HG03280 (cell line): ENCODE results near the gene KLHL28.

Experiments
- ATAC-seq: cut with Tn5 transposase; IDR thresholded peaks from one replicate; pipeline ENCODE4 v1.9.1; 2021; ENCODE audit warnings: mild to moderate bottlenecking, moderate library complexity; ENCODE audit not compliant: unreplicated experiment

KLHL28 gene

GRCh38 chr14:44961554-44962333, at the start of gene KLHL28, which contains the start of gene TOGARAM1:
Gene KLHL28 (minus strand): TSS chr14:44961947. CDS start chr14:44945928, 16,019 bp downstream.
Gene TOGARAM1 (plus strand): TSS chr14:44962190. CDS start chr14:44962422, 232 bp downstream.
- ATAC-seq, result peak; percentile 91

- ATAC-seq, result no peak
Measured at GRCh38 chr14:45003924-45004323, 42.2 kb upstream of the KLHL28 start.

GRCh38 chr14:44995770-44996294, 34.1 kb upstream of the KLHL28 start:
- ATAC-seq, result no peak

- ATAC-seq, result no peak
Measured at GRCh38 chr14:44995196-44995595, 33.4 kb upstream of the KLHL28 start.

DNA sequence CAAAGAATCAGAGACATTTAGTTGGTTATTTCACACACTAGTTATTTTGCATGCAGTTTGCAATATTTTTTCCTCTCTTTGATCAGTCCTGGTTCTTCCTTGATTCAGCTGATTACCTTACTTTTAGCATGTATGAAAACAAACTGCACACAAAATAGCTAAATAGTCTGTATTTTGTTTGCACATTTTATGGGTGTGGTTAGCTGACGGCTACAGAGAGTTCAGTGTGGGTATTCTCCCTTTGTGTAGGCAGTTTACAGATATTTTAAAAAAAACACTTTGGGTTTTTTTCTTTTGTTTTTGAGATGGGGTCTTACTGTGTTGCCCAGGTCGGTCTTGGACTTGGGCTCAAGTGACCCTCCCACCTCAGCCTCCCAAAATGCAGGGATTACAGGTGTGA, 28.8 kb upstream of the KLHL28 start:
- ATAC-seq, result no peak

DNA sequence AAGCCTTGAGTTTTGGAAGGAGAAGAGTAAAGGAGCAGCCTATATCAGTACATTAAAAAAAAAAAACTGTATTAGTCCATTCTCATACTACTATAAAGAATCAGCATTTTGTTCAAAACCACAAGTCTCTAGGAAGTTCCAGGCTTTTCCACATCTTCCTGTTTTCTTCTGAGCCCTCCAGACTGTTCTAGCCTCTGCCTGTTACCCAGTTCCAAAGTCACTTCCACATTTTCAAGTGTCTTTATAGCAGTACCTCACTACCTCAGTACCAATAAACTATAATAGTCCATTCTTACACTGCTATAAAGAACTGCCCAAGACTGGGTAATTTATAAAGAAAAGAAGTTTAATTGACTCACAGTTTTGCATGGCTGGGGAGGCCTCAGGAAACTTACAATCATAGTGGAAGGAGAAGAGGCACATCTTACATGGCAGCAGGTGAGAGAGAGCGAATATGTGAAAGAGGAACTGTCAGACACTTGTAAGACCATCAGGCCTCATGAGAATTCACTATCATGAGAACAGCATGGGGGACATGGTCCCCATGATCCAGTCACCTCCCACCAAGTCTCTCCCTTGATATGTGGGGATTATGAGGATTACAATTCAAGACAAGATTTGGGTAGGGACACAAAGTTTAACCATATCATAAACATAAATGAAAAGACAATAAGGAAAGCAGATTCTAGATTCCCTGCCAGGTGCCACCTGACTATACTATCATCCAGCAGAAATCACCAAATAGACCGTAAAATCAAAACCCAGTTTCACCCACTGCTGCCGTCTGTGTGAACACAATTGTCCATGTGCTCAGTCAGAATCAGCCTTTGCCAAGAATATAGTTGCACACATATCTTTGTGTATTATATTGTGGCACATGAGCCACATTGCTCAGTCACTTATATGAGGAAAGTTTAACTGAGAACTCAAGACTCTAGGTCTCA, 28.0 kb upstream of the KLHL28 start:
- ATAC-seq, result no peak

GRCh38 chr14:44988694-44989093, 26.9 kb upstream of the KLHL28 start:
- no peak for ATAC-seq

GRCh38 chr14:44982594-44982993, 20.8 kb upstream of the KLHL28 start:
- ATAC-seq, result no peak

- no peak for ATAC-seq
Measured at GRCh38 chr14:44981198-44981597, 19.5 kb upstream of the KLHL28 start.

GRCh38 chr14:44979740-44980356, 18.1 kb upstream of the KLHL28 start:
- no peak for ATAC-seq

DNA sequence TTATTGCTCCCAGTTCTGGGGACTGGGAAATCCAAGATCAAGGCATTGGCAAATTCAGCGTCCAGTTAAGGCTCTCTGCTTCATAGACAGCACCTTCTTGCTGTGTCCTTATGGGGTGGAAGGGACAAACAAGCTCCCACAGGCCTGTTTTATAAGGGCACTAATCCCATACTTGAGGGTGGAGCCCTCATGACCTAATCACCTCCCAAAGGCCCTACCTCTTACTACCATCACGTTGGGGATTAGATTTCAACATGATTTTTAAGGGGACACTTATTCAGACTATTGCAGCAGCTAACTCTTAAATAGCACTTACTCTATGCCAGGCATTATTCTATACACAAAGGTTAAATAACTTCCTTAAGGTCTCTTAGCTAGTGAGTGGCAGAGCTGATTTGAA, 17.5 kb upstream of the KLHL28 start:
- ATAC-seq, result no peak

DNA sequence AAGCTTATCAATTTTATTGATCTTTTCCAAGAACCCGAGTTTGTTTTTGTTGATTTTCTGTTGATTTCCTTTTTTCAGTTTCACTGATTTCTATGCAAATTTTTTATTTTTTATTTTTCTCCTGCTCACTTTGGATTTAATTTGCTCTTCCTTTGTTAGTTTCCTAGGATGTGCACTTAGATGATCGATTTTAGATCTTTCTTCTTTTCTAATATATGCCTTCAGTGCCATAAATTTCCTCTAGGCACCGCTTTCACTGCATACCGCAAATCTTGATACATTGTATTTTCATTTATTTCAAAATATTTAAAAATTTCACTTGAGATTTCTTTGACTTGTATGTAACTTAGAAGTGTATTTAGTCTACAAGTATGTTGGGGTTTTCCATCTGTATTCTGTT, 9.7 kb upstream of the KLHL28 start:
- no peak for ATAC-seq

GRCh38 chr14:44970907-44971306, 9.2 kb upstream of the KLHL28 start:
- no peak for ATAC-seq

GRCh38 chr14:44968714-44969113, 7.0 kb upstream of the KLHL28 start:
- no peak for ATAC-seq

GRCh38 chr14:44966601-44967336, 5.0 kb upstream of the KLHL28 start:
- no peak for ATAC-seq

DNA sequence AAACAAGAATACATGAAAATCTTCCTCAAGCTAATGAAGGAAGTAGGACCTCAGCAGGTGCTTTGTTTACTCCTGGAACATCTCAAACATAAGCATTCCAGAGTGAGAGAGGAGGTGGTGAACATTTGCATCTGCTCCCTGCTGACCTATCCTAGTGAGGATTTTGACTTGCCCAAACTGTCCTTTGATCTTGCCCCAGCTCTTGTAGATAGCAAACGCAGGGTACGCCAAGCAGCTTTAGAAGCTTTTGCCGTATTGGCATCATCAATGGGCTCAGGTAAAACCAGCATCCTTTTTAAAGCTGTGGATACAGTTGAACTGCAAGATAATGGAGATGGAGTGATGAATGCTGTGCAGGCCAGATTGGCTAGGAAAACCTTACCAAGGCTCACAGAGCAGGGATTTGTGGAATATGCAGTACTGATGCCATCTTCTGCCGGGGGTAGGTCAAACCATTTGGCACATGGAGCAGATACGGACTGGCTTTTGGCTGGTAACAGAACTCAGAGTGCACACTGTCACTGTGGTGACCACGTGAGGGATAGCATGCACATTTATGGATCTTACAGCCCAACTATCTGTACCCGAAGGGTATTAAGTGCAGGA, 2.1 kb upstream of the KLHL28 start:
- ATAC-seq, result no peak

- ATAC-seq, result no peak
Measured at GRCh38 chr14:44963044-44963528, 1.3 kb upstream of the KLHL28 start.

- ATAC-seq, result peak; percentile 21
Measured at GRCh38 chr14:44962334-44963043, 742 bp upstream of the KLHL28 start.

GRCh38 chr14:44961151-44961553, 595 bp downstream of the KLHL28 start:
- peak; percentile 27 for ATAC-seq
